RCC 7860 (cell line): Measurements from ENCODE around the gene INSIG1.

ENCODE experiments used
- DNase-seq: peaks from one replicate; pipeline ENCODE4 v3.0.0-alpha.2; 2015; ENCODE audit warnings: low spot score
- FAIRE-seq: peaks from 2 replicates; lab custom pipeline; 2012; peaks lifted over from hg19 to GRCh38; lab: Jason Lieb, UNC

Gene INSIG1

GRCh38 chr7:155297517-155298287, at the start of gene INSIG1:
INSIG1 (plus strand) TSS chr7:155297878; CDS start chr7:155298286, 408 bp downstream.
- DNase-seq (peak; percentile 89), FAIRE-seq (no peak)

DNA sequence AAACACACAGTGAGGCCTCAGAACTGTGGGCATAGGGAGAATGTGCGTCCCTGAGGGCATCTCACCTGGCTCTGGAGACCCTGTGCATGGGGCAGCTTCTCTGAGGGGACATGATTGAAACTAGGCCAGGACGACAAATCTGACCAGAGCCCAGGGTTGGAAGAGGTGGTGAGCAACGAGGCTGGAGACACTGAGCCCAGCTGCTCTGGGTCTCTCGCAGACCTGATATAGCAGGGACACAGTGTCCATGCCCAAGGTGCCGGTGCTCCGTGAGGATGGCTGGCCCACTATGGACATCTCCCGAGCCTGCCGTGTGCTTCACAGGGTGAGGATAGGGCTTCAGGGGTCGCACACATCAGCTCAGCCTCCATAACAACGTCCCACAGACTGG, 49.3 kb upstream of the INSIG1 start:
- DNase-seq (no peak), FAIRE-seq (no peak)

DNA sequence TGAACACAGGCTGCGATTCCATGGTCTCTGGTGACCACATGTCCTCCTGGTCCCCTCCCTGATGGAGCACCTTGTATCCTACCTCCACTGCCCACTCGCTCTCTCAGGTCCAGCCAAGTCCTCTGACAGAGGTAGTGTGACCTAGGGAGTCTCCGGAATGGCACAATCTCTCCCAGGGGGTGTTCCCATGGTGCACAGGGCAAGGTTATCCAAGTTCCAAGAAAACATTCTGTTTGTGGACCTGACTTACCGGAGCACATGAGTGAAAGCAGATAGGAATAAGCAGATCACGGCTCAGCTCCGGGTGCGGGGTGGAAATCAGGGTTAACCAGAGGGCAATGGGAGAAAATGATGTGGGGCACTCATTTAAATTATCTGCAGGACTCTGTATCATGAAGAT, 45.8 kb upstream of the INSIG1 start:
- DNase-seq, result no peak
- no peak for FAIRE-seq

- FAIRE-seq, result no peak
- DNase-seq, result no peak
Measured at GRCh38 chr7:155252444-155252887, 45.2 kb upstream of the INSIG1 start.

- DNase-seq, result no peak
- no peak for FAIRE-seq
Measured at GRCh38 chr7:155252892-155253501, 44.7 kb upstream of the INSIG1 start.

GRCh38 chr7:155254018-155254417, 43.7 kb upstream of the INSIG1 start:
- DNase-seq, result no peak
- no peak for FAIRE-seq

GRCh38 chr7:155255071-155255470, 42.6 kb upstream of the INSIG1 start:
- DNase-seq (no peak), FAIRE-seq (no peak)

GRCh38 chr7:155255621-155256020, 42.1 kb upstream of the INSIG1 start:
- no peak for DNase-seq
- FAIRE-seq, result no peak

DNA sequence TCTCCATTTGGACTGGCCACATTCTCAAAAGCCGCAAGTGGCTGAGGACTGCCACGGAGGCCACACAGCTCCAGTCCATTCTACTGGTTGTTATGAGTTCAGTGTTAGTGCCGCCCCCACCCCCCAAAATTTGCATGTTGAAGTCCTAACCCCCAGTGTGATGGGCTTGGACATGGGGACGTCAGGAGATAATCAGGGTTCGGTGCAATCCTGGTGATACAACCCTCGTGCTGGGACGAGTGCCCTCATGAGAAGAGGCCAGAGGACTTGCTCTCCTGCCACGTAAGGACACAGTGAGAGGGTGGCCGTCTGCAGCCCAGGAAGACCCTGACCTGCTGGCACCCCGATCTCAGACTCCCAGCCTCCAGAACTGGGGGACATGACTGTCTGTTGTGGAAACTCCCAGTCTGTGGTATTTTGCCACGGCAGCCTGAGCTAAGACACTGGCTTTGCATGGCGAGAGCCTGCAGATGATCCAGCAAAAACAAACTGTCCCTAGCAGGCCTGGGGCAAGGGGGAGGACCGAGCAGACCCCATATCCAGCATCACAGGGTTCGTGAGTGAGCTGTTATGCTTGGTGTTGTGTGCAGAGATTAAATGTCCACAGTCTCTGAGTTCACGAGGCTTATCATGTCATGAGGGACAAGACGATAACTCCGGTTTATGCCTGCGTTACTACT, 41.5 kb upstream of the INSIG1 start:
- no peak for FAIRE-seq

DNA sequence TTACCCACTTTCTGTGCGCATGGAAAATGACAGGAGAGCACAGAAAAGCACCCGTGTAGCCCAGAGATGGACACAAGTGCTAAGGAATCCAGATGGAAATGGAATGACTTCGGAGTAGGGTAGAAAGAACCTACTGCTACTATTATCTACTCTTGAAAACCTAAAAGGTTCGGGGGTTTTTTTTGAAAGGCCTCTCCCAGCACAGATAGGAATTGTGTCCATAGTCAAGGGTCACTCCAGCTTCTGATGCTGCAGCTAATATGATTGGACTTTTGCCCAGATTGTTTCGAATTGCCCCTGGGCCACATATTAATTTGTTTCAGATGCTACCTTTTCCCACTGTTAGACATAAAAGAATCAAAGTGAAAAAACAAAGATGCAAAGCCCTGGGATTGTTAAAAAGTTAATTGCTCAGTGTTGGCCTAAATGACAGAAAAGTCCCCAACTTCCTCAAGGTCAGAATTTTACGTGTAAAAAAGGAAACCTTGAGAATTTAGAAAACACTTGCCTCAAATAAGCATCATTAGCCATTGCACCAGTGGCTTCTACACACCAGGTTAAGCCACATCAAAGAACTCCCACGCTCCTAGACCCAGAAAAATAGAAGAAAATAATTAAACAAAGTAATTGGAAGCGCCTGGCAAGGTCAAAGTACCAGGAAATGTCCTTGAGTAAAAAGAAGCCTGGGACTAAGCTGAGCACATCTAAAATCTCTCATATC, 40.8 kb upstream of the INSIG1 start:
- no peak for FAIRE-seq
- no peak for DNase-seq

More for the DNA sequence above, 41.5 kb upstream of the INSIG1 start:
- no peak for DNase-seq

- no peak for FAIRE-seq
- DNase-seq, result peak; percentile 25
Measured at GRCh38 chr7:155257482-155258225, 40.0 kb upstream of the INSIG1 start.

- peak; percentile 97 for FAIRE-seq
- peak; percentile 92 for DNase-seq
Measured at GRCh38 chr7:155258226-155258560, 39.5 kb upstream of the INSIG1 start.

DNA sequence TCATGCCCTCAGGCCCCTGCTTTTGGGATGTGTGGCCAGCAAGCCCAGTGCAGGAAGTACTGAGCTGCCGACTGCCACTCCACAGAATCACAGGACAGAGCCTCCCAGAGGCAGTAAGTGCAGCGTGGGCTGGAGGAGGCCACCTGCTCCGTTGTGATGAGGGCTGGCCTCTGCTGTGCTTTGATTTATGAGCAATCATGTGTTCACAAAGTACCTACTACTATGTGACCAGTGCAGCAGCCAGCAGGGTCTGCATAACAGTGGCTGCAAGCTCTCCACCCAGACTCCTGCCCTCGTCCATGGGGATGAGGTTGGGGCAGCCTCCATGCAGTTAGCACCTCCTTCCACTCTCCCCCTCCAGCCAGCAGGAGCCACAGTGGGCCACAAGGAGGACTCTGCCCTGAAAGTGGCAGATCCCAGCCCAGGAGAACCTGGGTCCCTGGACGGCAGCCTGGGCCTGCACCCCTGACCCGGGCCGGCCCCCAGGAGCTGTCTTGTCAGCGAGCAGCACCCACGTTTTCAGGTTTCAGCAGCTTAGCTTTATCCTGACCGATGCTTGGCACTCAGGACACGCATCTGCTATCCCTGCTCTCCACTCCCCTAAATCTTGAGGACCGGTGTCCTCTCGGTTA, 37.7 kb upstream of the INSIG1 start:
- DNase-seq, result no peak
- FAIRE-seq, result no peak

- DNase-seq, result no peak
- no peak for FAIRE-seq
Measured at GRCh38 chr7:155260498-155260872, 37.2 kb upstream of the INSIG1 start.

DNA sequence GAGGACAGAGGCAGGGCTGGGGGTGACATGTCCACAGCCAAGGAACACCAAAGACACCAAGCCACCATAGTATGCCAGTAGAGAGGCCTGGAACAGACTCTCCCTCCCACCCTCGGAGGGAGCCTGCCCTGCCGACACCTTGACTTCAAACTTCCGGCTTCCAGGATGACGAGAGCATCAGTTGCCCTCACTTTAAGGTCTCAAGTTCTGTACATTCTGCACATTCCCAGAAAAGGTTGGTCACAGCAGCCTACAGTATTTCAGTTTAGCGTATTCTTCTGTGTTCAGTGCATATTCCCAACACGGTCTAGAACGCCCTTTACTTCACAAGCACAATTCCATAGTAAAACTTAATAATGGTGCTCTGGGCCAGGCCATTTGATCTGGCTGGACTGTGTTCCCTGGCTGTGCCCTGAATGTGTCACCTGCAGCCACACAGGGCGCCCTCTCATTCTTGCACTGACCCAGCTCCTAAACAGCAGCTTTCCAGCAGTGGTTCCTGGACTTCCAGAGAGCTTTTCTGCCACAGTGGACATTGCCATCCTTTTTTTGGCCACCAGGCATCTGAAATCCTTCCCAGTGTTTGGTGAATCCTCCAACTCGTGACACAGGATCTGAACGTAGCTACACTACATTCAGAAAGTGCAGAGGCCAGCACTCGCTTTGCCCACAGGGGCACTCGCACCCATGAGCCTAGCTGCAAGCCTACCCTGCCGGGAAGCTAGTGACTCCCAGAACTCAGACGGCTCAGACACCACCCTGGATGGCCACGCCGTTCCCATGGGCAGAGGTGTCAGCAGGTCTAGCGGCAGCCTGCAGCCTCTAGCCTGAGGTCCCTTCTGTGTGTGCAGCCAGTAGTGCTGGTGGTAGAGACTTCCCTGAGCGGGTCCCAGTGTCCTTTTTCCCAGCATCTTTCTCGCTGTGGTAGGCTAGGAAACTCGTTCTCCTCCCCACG, 36.4 kb upstream of the INSIG1 start:
- FAIRE-seq (no peak), DNase-seq (no peak)

DNA sequence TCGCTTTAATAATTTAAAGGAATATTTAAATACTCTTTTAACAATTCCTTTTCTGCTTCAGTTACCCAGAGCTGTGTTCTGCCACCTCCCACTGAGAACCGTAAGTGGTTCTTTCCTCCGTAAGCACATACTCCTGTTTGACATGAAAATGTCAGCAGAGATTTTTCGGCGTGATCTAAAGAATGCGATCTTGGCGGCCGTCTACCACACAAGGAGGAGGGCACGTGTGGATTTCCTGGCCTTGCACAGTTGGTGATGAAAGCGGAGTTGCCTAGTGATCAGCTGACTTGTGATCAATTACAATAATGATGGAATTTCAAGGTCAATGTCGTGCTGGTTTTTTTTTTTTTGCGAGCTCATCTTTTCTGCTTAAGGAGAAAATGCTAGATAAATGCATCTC, 35.6 kb upstream of the INSIG1 start:
- FAIRE-seq, result no peak
- DNase-seq, result no peak

DNA sequence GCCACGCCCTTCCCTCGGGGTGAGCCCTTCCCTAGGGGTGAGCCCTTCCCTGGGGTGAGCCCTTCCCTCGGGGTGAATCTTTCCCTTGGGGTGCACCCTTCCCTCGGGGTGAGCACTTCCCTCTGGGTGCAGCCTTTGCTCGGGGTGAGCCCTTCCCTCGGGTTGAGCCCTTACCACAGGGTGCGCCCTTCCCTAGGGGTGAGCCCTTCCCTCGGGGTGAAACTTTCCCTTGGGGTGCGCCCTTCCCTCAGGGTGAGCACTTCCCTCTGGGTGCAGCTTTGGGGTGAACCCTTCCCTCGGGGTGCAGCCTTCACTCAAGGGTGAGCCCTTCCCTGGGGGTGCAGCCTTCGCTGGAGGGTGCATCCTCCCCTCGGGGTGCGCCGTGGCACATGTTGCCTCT, 34.6 kb upstream of the INSIG1 start:
- no peak for FAIRE-seq
- DNase-seq, result no peak

GRCh38 chr7:155263581-155264143, 34.0 kb upstream of the INSIG1 start:
- DNase-seq (no peak), FAIRE-seq (no peak)

- DNase-seq, result no peak
- no peak for FAIRE-seq
Measured at GRCh38 chr7:155265144-155265543, 32.5 kb upstream of the INSIG1 start.
